NT2/D1 (cell line): ENCODE results near the gene RBM45.
A peak's percentile ranks its signal among the peaks of the same experiment; 100 is the strongest.

Experiments used
- DNase-seq: peaks from one replicate; pipeline ENCODE4 v3.0.0-alpha.2; 2011; ENCODE audit warnings: low read depth, low spot score
- H3K27me3 ChIP-seq: 2 replicates; pipeline ENCODE4 v1.6.0; 2011; ENCODE audit warnings: mild to moderate bottlenecking; ENCODE audit not compliant: insufficient read length, insufficient read depth
- H3K36me3 ChIP-seq: 2 replicates; pipeline ENCODE4 v1.6.1; 2011; ENCODE audit warnings: mild to moderate bottlenecking, low read length, mixed read lengths; ENCODE audit not compliant: insufficient read depth, insufficient read length
- H3K4me1 ChIP-seq: 2 replicates; pipeline ENCODE4 v1.5.1; 2011; ENCODE audit not compliant: insufficient read depth, insufficient read length
- H3K4me3 ChIP-seq: 2 replicates; pipeline ENCODE4 v1.5.1; 2011; ENCODE audit warnings: low read depth; ENCODE audit not compliant: insufficient read length
- H3K9ac ChIP-seq: 2 replicates; pipeline ENCODE4 v1.6.0; 2011; ENCODE audit warnings: low read depth; ENCODE audit not compliant: insufficient read length
- H3K9me3 ChIP-seq: 2 replicates; pipeline ENCODE4 v1.5.1; 2011; ENCODE audit warnings: mild to moderate bottlenecking, low read length; ENCODE audit not compliant: insufficient read depth
- SUZ12 ChIP-seq: IDR thresholded peaks from 2 replicates; pipeline ENCODE4 v1.6.1; 2011; ENCODE audit not compliant: insufficient read length, insufficient read depth; ENCODE audit errors: extremely low read depth
- YY1 ChIP-seq: IDR thresholded peaks from 2 replicates; pipeline ENCODE4 v1.6.1; 2011; ENCODE audit not compliant: insufficient read length, insufficient read depth
- ZNF274 ChIP-seq: IDR thresholded peaks from 2 replicates; pipeline ENCODE4 v1.6.1; 2011; ENCODE audit warnings: mild to moderate bottlenecking, low read depth, low read length

Gene RBM45, protein sequence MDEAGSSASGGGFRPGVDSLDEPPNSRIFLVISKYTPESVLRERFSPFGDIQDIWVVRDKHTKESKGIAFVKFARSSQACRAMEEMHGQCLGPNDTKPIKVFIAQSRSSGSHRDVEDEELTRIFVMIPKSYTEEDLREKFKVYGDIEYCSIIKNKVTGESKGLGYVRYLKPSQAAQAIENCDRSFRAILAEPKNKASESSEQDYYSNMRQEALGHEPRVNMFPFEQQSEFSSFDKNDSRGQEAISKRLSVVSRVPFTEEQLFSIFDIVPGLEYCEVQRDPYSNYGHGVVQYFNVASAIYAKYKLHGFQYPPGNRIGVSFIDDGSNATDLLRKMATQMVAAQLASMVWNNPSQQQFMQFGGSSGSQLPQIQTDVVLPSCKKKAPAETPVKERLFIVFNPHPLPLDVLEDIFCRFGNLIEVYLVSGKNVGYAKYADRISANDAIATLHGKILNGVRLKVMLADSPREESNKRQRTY

DNA sequence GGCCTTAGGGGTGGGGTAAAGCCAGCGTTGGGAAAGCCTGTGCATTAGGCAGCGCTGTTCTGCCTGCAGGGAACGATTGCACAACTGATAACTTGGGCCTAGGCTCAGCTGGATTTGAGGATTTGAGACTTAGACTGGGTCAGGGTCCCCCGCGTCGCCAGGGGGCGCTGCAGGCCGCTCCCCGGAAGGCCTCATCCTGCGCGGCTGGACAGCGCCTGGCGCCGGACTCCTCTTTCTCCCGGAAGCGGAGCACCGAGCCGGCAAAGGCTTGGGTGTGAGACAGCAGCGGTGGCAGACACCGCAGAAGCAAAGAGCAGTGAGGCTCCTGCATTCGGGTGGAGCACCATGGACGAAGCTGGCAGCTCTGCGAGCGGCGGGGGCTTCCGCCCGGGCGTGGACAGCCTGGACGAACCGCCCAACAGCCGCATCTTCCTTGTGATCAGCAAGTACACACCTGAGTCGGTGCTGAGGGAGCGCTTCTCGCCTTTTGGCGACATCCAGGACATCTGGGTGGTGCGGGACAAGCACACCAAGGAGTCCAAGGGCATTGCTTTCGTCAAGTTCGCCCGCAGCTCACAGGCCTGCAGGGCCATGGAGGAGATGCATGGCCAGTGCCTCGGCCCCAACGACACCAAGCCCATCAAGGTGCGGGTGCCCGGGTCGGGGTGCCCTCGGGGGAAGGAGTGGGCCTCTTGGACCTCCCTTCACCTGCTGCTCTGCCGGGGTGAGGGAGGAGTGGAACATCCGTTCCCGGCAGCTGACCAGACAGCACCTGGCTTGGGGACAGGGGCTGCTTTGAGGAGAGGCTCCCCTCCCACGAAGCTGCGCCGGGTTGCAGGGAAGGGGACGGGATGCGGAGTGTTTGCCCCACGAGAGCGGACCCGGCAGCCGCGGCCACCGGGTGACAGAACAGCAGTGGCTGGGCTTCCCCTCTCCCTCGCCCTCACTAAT lies at the start of gene RBM45:
Gene RBM45, plus strand, starts transcription at position 236 of the 951 bp plus-strand sequence. Its CDS starts 110 bp downstream, at position 346.
- no peaks in the 10 kb centered on the region for H3K27me3 ChIP-seq
- TF ChIP-seq SUZ12 (no peak), ZNF274 (no peak), YY1 (no peak)
- H3K9ac ChIP-seq, result peak within 1 kb of the TSS; percentile 97
- H3K9me3 ChIP-seq, result no peaks in the 10 kb centered on the region
- no peaks in the 10 kb centered on the region for H3K4me1 ChIP-seq
- peaks cover 13% of the 10 kb centered on the region for H3K36me3 ChIP-seq
- DNase-seq, result peak; percentile 91
- peak within 1 kb of the TSS; percentile 96 for H3K4me3 ChIP-seq

DNA sequence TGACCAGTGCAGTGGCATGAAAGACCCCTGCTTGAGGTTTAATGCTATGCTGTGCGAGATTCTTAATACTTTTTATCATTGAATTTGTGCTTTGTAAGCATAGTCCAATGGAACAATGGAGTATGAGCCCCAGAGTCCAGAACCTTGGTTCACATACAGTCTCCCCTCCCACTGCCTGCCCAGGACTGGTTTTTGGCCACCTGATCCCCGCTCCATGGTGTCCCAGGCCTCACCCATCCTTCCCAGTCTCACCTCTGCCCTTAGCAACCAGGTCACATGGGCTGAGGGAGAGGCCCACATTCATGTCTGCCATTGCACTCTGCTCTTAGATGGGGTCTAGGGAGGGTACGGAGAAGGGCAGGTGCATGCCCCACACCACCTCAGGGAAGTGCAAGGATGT lies 45.9 kb upstream of the RBM45 start:
- Histone ChIP-seq H3K9ac (no peak overlapping the region), H3K4me3 (no peak overlapping the region), H3K36me3 (no peaks in the 10 kb centered on the region), H3K4me1 (no peaks in the 10 kb centered on the region), H3K9me3 (no peaks in the 10 kb centered on the region), H3K27me3 (peaks cover 11% of the 10 kb centered on the region)
- DNase-seq, result no peak
- TF ChIP-seq ZNF274 (no peak), YY1 (no peak), SUZ12 (no peak)

DNA sequence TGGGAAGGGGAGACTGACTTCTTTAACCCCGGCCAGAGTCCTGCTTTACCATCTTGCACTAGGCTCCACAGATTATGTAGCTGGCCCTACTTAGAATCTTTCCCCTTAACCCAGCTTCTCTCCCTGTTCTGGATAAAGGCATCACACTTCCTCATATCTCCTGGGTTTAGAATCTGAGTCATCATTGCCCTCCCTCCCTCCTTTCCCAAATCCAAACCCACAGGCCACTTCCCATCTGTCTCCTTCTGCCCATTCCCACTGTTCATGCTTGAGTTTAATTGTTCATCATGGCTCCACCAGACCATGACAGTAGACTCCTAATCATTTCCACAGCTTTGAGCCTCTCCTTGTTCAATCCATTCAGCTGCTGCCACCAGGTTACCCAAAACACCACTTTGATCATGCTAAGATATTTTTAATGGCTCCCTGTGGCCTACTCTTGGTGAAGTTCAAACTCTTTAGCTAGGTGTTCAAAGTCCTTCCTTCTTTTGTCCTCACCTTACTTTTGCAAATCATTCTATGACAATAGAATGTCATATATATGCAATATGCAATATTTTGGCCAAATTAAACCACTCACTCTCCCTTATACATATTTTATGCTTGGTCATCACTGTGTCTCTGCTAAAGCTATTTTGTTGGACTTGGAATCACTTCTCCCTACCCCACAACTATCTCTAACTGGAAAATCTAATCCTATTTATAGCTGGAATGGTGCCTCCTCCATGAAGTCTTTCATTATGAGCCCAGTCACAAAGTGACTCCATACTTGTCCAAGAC lies 45.2 kb upstream of the RBM45 start:
- Histone ChIP-seq H3K9me3 (no peaks in the 10 kb centered on the region), H3K27me3 (peaks cover 18% of the 10 kb centered on the region), H3K4me1 (peaks cover 2% of the 10 kb centered on the region), H3K36me3 (no peaks in the 10 kb centered on the region), H3K9ac (no peak overlapping the region), H3K4me3 (no peak overlapping the region)
- no peak for DNase-seq
- TF ChIP-seq YY1, result no peak
- TF ChIP-seq SUZ12, result no peak

- Histone ChIP-seq H3K9ac (no peak overlapping the region), H3K27me3 (peaks cover 25% of the 10 kb centered on the region), H3K4me1 (peaks cover 4% of the 10 kb centered on the region), H3K36me3 (no peaks in the 10 kb centered on the region), H3K9me3 (no peaks in the 10 kb centered on the region), H3K4me3 (no peak overlapping the region)
- TF ChIP-seq YY1 (no peak), ZNF274 (no peak), SUZ12 (no peak)
- no peak for DNase-seq
Measured at GRCh38 chr2:178068823-178069454, 43.3 kb upstream of the RBM45 start.

DNA sequence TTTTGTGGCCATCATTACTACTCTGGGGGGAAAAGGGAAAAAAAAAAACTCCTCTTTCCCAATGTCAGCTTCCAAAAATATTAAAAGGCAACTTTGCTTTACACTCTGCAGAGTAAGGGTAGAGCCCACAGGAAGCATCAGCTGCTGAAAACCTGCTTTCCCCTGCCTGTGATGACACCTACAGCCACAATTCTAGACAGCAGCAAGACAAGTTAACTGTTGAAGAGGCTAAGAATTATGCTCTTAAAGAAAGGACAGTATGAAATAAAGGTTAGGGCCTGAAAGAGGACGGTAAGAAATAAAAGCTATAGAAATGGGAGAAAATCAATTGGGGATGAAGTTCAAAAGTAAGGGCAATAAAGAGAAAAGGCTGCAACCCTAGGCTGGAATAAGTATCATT lies 42.7 kb upstream of the RBM45 start:
- Histone ChIP-seq H3K9me3 (no peaks in the 10 kb centered on the region), H3K9ac (no peak overlapping the region), H3K36me3 (no peaks in the 10 kb centered on the region), H3K4me3 (no peak overlapping the region), H3K27me3 (peaks cover 30% of the 10 kb centered on the region), H3K4me1 (peaks cover 4% of the 10 kb centered on the region)
- no peak for TF ChIP-seq YY1
- TF ChIP-seq SUZ12, result no peak
- TF ChIP-seq ZNF274, result no peak
- DNase-seq, result no peak

- TF ChIP-seq SUZ12 (no peak), ZNF274 (no peak), YY1 (no peak)
- Histone ChIP-seq H3K9me3 (no peaks in the 10 kb centered on the region), H3K36me3 (no peaks in the 10 kb centered on the region), H3K4me1 (peaks cover 4% of the 10 kb centered on the region), H3K27me3 (peaks cover 34% of the 10 kb centered on the region), H3K4me3 (no peak overlapping the region), H3K9ac (no peak overlapping the region)
- DNase-seq, result no peak
Measured at GRCh38 chr2:178070824-178071223, 41.4 kb upstream of the RBM45 start.
